Activated CD4-positive, alpha-beta T cell treated with anti-CD3 and anti-CD28 coated beads for 36 hours (primary cell): ENCODE data around the gene CLOCK. TPM values are rescaled to one million over a fixed set of nuclear protein-coding genes. Genes with fewer than 3 reads are reported as not detected.

ENCODE experiments used
- ATAC-seq: fragments of 200-7000 bp; cut with Tn5 transposase; one replicate; pipeline ENCODE4 v1.10.0; 2021; ENCODE audit warnings: mild to moderate bottlenecking, moderate library complexity
- CTCF ChIA-PET: fragments of 350-600 bp; sonication (Branson Sonifier 250); formaldehyde crosslinking; loops from one replicate; lab custom pipeline; 2021; ENCODE audit warnings: antibody characterized with exemption; lab: Charles Lee
- POLR2A ChIA-PET: fragments of 350-600 bp; sonication (Branson Sonifier 250); formaldehyde crosslinking; loops from one replicate; lab custom pipeline; 2021; ENCODE audit warnings: antibody characterized with exemption, inconsistent platforms; lab: Charles Lee
- DNase-seq: peaks from one replicate; pipeline ENCODE4 v3.0.0-alpha.2; 2020
- H3K27ac Mint-ChIP-seq: one replicate; pipeline ENCODE4 v1.8.0; 2021; ENCODE audit warnings: mixed read lengths
- H3K27me3 Mint-ChIP-seq: one replicate; pipeline ENCODE4 v1.8.0; 2021; ENCODE audit warnings: mixed read lengths
- H3K36me3 Mint-ChIP-seq: one replicate; pipeline ENCODE4 v1.8.0; 2021; ENCODE audit warnings: low read depth, mixed read lengths
- H3K4me1 Mint-ChIP-seq: one replicate; pipeline ENCODE4 v1.8.0; 2021; ENCODE audit warnings: mixed read lengths
- H3K4me3 Mint-ChIP-seq: one replicate; pipeline ENCODE4 v1.8.0; 2021; ENCODE audit warnings: mild to moderate bottlenecking, moderate library complexity, mixed read lengths
- H3K9me3 Mint-ChIP-seq: one replicate; pipeline ENCODE4 v1.8.0; 2021; ENCODE audit warnings: low read depth, mixed read lengths
- intact Hi-C, 2 experiments: fragments of 100-400 bp; cut with DNase I in 1 of 2; cut with micrococcal nuclease in 1 of 2; formaldehyde crosslinking; loops; one replicate each; pipeline versions ENCODE4 v1.14.2 to v1.15.1; 2022 to 2024; cut with DNase I, micrococcal nuclease
- total RNA-seq, 2 experiments: library from RNA; stranded (reverse); gene quantifications; one replicate each; pipeline ENCODE4 v1.2.3, GENCODE V29; 2021

CLOCK gene
- total RNA-seq, 2 experiments from 2014 or later: 10.4 to 13.3 TPM

DNA sequence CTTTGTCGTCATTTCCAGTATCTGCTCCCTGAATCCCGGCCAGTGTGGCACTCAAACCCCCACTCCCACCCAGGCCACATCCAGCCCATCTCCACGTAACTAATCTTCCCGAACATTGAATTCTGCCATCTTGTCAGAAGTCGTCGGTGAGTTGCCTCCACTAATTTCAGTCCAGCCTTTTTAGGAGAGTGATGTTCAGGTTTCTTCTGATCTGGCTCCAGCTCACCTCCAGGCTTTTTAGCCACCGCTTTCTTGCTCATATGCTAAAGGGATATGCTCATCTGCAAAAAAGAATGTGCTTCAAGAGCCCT lies 149.6 kb downstream of the CLOCK start:
- no peaks in the 10 kb centered on the region for H3K27me3 Mint-ChIP-seq
- peaks cover 33% of the 10 kb centered on the region for H3K36me3 Mint-ChIP-seq
- CTCF ChIA-PET: interaction anchor here (0.6 to 1.5 kb wide), 3 partner anchors 31 to 51 kb away, joined by 3 to 4 read pairs (median 4); partner anchors contain the start of gene SRD5A3
- POLR2A ChIA-PET: no interaction called here
- H3K4me3 Mint-ChIP-seq: peak overlapping the region; percentile 89
- H3K9me3 Mint-ChIP-seq: no peaks in the 10 kb centered on the region
- DNase-seq: no peak
- peak overlapping the region; percentile 81 for H3K27ac Mint-ChIP-seq
- H3K4me1 Mint-ChIP-seq: peaks cover 30% of the 10 kb centered on the region
- intact Hi-C loops: loop anchor here (2.0 to 5.0 kb wide), 4 partner anchors 35 to 990 kb away; partner anchors contain the start of genes AASDH (in 1 of the 2) and CEP135 (in 1 of the 2)
- ATAC-seq: no peak

GRCh38 chr4:55396308-55397125 lies 150.2 kb downstream of the CLOCK start:
- ChIA-PET CTCF (interaction anchor here (0.6 to 2.1 kb wide), 7 partner anchors 14 to 458 kb away, joined by 3 to 11 read pairs (median 4); partner anchors contain the start of gene SRD5A3), POLR2A (no interaction called here)
- peaks cover 33% of the 10 kb centered on the region for H3K36me3 Mint-ChIP-seq
- peaks cover 30% of the 10 kb centered on the region for H3K4me1 Mint-ChIP-seq
- ATAC-seq: peak; percentile 6
- intact Hi-C loops: loop anchor here (2.0 to 5.0 kb wide), 4 partner anchors 36 to 990 kb away; partner anchors contain the start of genes AASDH (in 1 of the 2) and CEP135 (in 1 of the 2)
- DNase-seq: peak; percentile 50
- H3K27me3 Mint-ChIP-seq: no peaks in the 10 kb centered on the region
- H3K27ac Mint-ChIP-seq: peak overlapping the region; percentile 81
- no peaks in the 10 kb centered on the region for H3K9me3 Mint-ChIP-seq
- H3K4me3 Mint-ChIP-seq: peak overlapping the region; percentile 89

- DNase-seq: peak; percentile 96
- intact Hi-C loops: loop anchor here (1.0 to 5.0 kb wide), 9 partner anchors 37 to 1582 kb away; partner anchors contain the start of genes CLOCK (in 2 of the 2), EXOC1 (in 2 of the 2), SRD5A3 (in 2 of the 2) and AASDH (in 1 of the 2)
- H3K4me3 Mint-ChIP-seq: peak within 1 kb of the TSS; percentile 89
These were observed 151.0 kb downstream of the CLOCK start, which contains the start of gene TMEM165 for GRCh38 chr4:55395529-55396307. TSS of gene TMEM165 (plus strand) at chr4:55395957. CDS start at chr4:55396190, 233 bp downstream.

GRCh38 chr4:55395218-55395528 lies 151.5 kb downstream of the CLOCK start:
- ChIA-PET CTCF (interaction anchor here (0.6 to 2.1 kb wide), 12 partner anchors 13 to 1378 kb away, joined by 3 to 11 read pairs (median 4); partner anchors contain the start of gene SRD5A3), POLR2A (interaction anchor here (0.6 kb wide), 1 partner anchor 22 kb away, joined by 6 read pairs; no protein-coding TSS in a partner anchor)
- intact Hi-C loops: loop anchor here (1.0 to 5.0 kb wide), 7 partner anchors 37 to 1582 kb away; partner anchors contain the start of genes CLOCK (in 2 of the 2), EXOC1 (in 2 of the 2), SRD5A3 (in 2 of the 2) and NOA1 (in 1 of the 2)
- Mint-ChIP-seq H3K27ac (peak overlapping the region; percentile 89), H3K4me3 (peak overlapping the region; percentile 89), H3K9me3 (no peaks in the 10 kb centered on the region), H3K4me1 (peaks cover 30% of the 10 kb centered on the region), H3K27me3 (no peaks in the 10 kb centered on the region), H3K36me3 (peaks cover 24% of the 10 kb centered on the region)
- ATAC-seq (no peak), DNase-seq (no peak)

More at GRCh38 chr4:55395529-55396307, 151.0 kb downstream of the CLOCK start, which contains the start of gene TMEM165:
- ChIA-PET POLR2A (interaction anchor here (0.6 kb wide), 1 partner anchor 23 kb away, joined by 6 read pairs; no protein-coding TSS in a partner anchor), CTCF (interaction anchor here (0.6 to 2.1 kb wide), 12 partner anchors 12 to 1379 kb away, joined by 3 to 11 read pairs (median 4); partner anchors contain the start of gene SRD5A3)
- H3K27ac Mint-ChIP-seq: peak within 1 kb of the TSS; percentile 89
- peaks cover 30% of the 10 kb centered on the region for H3K4me1 Mint-ChIP-seq
- H3K27me3 Mint-ChIP-seq: no peaks in the 10 kb centered on the region
- H3K36me3 Mint-ChIP-seq: peaks cover 28% of the 10 kb centered on the region
- H3K9me3 Mint-ChIP-seq: no peaks in the 10 kb centered on the region
- peak; percentile 97 for ATAC-seq

DNA sequence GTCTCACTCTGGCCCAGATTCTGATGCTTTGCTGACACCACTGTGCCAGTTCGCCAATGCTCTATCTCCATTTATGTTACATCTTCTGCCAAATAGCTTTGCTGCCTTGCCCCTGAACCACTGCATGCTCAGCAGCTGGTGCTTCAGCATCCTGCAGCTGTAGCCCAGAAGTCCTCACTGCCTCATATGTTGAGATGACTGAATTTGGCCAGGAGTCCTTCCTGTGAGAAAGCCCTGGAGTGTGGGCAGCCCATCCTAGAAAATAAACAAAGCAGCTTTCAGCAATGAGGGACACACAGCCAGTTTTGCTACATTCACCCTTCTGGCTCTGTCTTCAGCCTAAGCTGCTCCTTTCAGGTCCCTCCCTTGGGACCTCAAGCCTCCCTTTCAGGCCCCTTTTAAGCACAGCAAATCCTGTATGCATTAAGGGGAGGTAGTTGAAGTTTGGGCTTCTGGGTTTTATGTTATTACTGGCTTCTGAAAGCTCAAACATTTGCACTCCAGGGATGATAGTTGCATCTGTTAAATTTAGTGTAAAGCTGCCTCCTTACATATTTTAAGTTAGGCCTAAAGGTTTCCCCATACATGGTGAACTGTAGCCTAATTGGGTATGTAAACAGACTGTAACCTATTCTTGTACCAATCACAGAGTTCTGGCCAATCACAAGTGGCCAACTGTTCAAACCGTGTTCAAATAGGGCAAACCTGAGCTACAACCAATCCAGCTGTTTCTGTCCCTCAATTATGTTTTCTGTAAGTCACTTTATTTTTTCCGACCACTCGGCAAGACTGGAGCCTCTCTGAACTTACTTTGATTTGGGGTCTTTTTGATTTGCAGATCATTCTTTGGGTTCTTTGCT lies 153.0 kb downstream of the CLOCK start:
- peaks cover 19% of the 10 kb centered on the region for H3K36me3 Mint-ChIP-seq
- intact Hi-C loops: loop anchor here in 1 of 2 experiments (2.0 kb wide), 1 partner anchor 459 kb away; the partner anchor contains the start of gene EXOC1
- POLR2A ChIA-PET: interaction anchor here (0.5 kb wide), 1 partner anchor 423 kb away, joined by 4 read pairs; no protein-coding TSS in a partner anchor
- no peak overlapping the region for H3K4me3 Mint-ChIP-seq
- no peaks in the 10 kb centered on the region for H3K9me3 Mint-ChIP-seq
- peak overlapping the region; percentile 26 for H3K27ac Mint-ChIP-seq
- H3K4me1 Mint-ChIP-seq: peaks cover 22% of the 10 kb centered on the region
- no peak for ATAC-seq
- no peak for DNase-seq
- H3K27me3 Mint-ChIP-seq: no peaks in the 10 kb centered on the region
- CTCF ChIA-PET: interaction anchor here (0.7 to 1.7 kb wide), 3 partner anchors 24 to 161 kb away, joined by 3 to 4 read pairs (median 3); no protein-coding TSS in a partner anchor

- ChIA-PET POLR2A (no interaction called here), CTCF (no interaction called here)
- ATAC-seq (peak; percentile 57), DNase-seq (no peak)
- Mint-ChIP-seq H3K36me3 (no peaks in the 10 kb centered on the region), H3K4me1 (peaks cover 13% of the 10 kb centered on the region), H3K9me3 (no peaks in the 10 kb centered on the region), H3K4me3 (no peak overlapping the region), H3K27me3 (no peaks in the 10 kb centered on the region), H3K27ac (no peak overlapping the region)
- intact Hi-C loops: no loop called here
These were observed 159.9 kb downstream of the CLOCK start for GRCh38 chr4:55386840-55387239.

DNA sequence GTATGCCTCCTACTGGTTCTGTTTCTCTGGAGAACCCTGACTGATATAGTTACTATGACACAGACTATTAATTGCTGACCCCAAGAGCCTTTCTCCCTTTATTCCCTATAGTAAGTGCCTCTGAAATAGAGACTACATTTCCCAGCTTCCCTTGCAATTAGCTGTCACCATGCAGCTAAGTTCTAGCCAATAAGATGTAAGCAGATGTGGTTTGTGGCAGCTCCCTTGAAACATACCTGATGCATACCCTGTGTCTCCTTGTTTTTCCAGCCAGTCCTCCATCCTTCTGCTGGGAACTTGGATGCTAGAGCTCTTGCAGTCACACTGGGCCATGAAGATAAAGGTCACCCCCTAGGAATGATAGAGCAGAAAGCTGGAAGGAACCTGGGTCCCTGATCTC lies 160.6 kb downstream of the CLOCK start:
- Mint-ChIP-seq H3K9me3 (no peaks in the 10 kb centered on the region), H3K27ac (no peak overlapping the region), H3K27me3 (no peaks in the 10 kb centered on the region), H3K4me1 (peaks cover 13% of the 10 kb centered on the region), H3K36me3 (no peaks in the 10 kb centered on the region), H3K4me3 (no peak overlapping the region)
- ChIA-PET POLR2A (no interaction called here), CTCF (interaction anchor here (1.1 kb wide), 1 partner anchor 40 kb away, joined by 3 read pairs; the partner anchor contains the start of gene SRD5A3)
- ATAC-seq (peak; percentile 66), DNase-seq (no peak)
- intact Hi-C loops: no loop called here

DNA sequence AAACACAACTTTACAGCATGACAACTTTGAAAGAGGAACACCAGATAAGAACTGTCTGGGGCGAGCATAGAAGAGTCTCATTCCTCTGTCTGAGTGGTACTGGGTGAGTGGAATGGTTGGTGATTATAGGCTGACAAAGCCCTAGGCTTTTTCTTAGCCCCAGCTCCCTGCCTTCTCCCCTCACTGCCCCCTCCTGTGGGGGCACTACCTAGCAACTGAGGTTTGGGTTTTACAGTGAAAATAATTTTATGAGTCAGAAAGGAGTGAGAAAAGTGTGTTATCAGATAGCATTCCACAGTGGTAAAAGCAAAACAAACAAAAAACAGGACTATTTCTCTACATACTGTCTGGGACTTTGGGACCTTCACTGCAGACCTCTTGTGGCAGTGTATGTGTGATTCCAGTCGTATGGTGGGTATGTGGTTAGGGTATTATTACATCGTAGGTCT lies 161.5 kb downstream of the CLOCK start:
- H3K9me3 Mint-ChIP-seq: no peaks in the 10 kb centered on the region
- CTCF ChIA-PET: interaction anchor here (1.1 kb wide), 1 partner anchor 39 kb away, joined by 3 read pairs; the partner anchor contains the start of gene SRD5A3
- H3K27ac Mint-ChIP-seq: no peak overlapping the region
- H3K4me1 Mint-ChIP-seq: peaks cover 13% of the 10 kb centered on the region
- no peaks in the 10 kb centered on the region for H3K36me3 Mint-ChIP-seq
- intact Hi-C loops: no loop called here
- no peaks in the 10 kb centered on the region for H3K27me3 Mint-ChIP-seq
- POLR2A ChIA-PET: no interaction called here
- DNase-seq (no peak), ATAC-seq (peak; percentile 58)
- no peak overlapping the region for H3K4me3 Mint-ChIP-seq

GRCh38 chr4:55382488-55383003 lies 164.2 kb downstream of the CLOCK start:
- Mint-ChIP-seq H3K4me1 (peaks cover 13% of the 10 kb centered on the region), H3K4me3 (no peak overlapping the region), H3K36me3 (no peaks in the 10 kb centered on the region), H3K27ac (no peak overlapping the region), H3K27me3 (no peaks in the 10 kb centered on the region), H3K9me3 (no peaks in the 10 kb centered on the region)
- CTCF ChIA-PET: no interaction called here
- DNase-seq (no peak), ATAC-seq (no peak)
- POLR2A ChIA-PET: no interaction called here
- intact Hi-C loops: no loop called here

DNA sequence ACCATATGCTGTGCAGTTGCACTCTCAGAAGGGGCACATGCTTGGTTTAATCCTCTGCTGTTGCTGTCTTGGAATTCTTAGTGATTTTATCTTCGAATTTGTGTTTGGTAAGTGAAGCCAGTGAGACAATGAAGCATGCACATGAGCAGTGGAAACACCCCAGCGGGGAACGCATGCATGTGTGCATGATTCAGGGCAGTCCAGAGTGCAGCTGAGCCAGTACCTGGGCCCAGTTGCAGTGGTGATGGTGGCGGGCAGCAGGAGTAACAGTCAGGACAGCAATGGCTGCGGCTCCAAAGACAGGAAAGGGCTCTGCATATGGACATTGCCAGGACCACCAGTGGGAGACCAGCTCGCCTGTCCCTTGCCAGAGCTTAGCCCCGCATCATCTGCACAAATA lies 165.2 kb downstream of the CLOCK start:
- intact Hi-C loops: no loop called here

More for the DNA sequence above, 165.2 kb downstream of the CLOCK start:
- no peak overlapping the region for H3K27ac Mint-ChIP-seq
- DNase-seq (no peak), ATAC-seq (no peak)
- no peaks in the 10 kb centered on the region for H3K36me3 Mint-ChIP-seq
- no peaks in the 10 kb centered on the region for H3K9me3 Mint-ChIP-seq
- H3K4me3 Mint-ChIP-seq: no peak overlapping the region
- POLR2A ChIA-PET: no interaction called here
- H3K27me3 Mint-ChIP-seq: no peaks in the 10 kb centered on the region
- peaks cover 8% of the 10 kb centered on the region for H3K4me1 Mint-ChIP-seq
- CTCF ChIA-PET: interaction anchor here (0.5 kb wide), 1 partner anchor 30 kb away, joined by 3 read pairs; no protein-coding TSS in a partner anchor
